H1 (cell line): ENCODE measurements around the gene FASLG. TPM values are rescaled to one million over a fixed set of nuclear protein-coding genes. Genes with fewer than 3 reads are reported as not detected.

ENCODE experiments used
- CTCF ChIA-PET: fragments of 300-600 bp; sonication (Branson Sonifier 250); formaldehyde crosslinking; loops from one replicate; lab custom pipeline; 2021; ENCODE audit not compliant: partially characterized antibody; lab: Charles Lee
- POLR2A ChIA-PET: fragments of 300-600 bp; sonication (Branson Sonifier 250); formaldehyde crosslinking; loops from one replicate; lab custom pipeline; 2021; ENCODE audit warnings: inconsistent platforms; ENCODE audit not compliant: partially characterized antibody; lab: Charles Lee
- DNase-seq, 2 experiments: peaks; one replicate each; pipeline versions ENCODE4 v3.0.0 to v3.0.0-alpha.2; 2010 to 2022; ENCODE audit warnings: low spot score in 2 of 2, low read depth in 1 of 2, mixed read lengths in 1 of 2
- FAIRE-seq: peaks from 2 replicates; lab custom pipeline; 2011; peaks lifted over from hg19 to GRCh38; lab: Jason Lieb, UNC
- H2AFZ ChIP-seq: 2 replicates; pipeline ENCODE4 v1.8.1; 2012; ENCODE audit warnings: low read length, inconsistent platforms
- H2AK5ac ChIP-seq: 2 replicates; pipeline ENCODE4 v1.6.1; 2013; ENCODE audit warnings: low read depth, low read length
- H2BK120ac ChIP-seq: replicated peaks from 2 replicates; pipeline ENCODE3; 2013; ENCODE audit warnings: low read depth, low read length, inconsistent platforms
- H2BK12ac ChIP-seq: 2 replicates; pipeline ENCODE4 v1.6.1; 2013; ENCODE audit warnings: low read depth, low read length
- H2BK15ac ChIP-seq: 2 replicates; pipeline ENCODE4 v1.6.1; 2013; ENCODE audit warnings: low read length
- H2BK20ac ChIP-seq: 2 replicates; pipeline ENCODE4 v1.6.1; 2013; ENCODE audit warnings: low read length
- H2BK5ac ChIP-seq: 2 replicates; pipeline ENCODE4 v1.6.1; 2013; ENCODE audit warnings: low read depth, low read length
- H3K14ac ChIP-seq: 2 replicates; pipeline ENCODE4 v1.6.1; 2013; ENCODE audit warnings: inconsistent platforms; ENCODE audit not compliant: insufficient read length
- H3K18ac ChIP-seq: 2 replicates; pipeline ENCODE4 v1.6.1; 2013; ENCODE audit warnings: low read length; ENCODE audit errors: extremely low read depth
- H3K23ac ChIP-seq: 2 replicates; pipeline ENCODE4 v1.6.1; 2013; ENCODE audit warnings: inconsistent platforms; ENCODE audit not compliant: insufficient read length
- H3K23me2 ChIP-seq: 2 replicates; pipeline ENCODE4 v1.6.1; 2013; ENCODE audit warnings: low read depth, low read length
- H3K27ac ChIP-seq: 2 replicates; pipeline ENCODE4 v1.6.1; 2011; ENCODE audit warnings: low read depth, low read length, inconsistent platforms
- H3K27me3 ChIP-seq, 4 experiments: replicated peaks in 1 of 4; 1 replicate in 1 of 4; 2 replicates in 3 of 4; pipeline versions ENCODE4 v1.6.1 to v1.8.1; 2011 to 2013; ENCODE audit warnings: low read length in 3 of 4, mild to moderate bottlenecking in 3 of 4, inconsistent platforms in 2 of 4, mixed read lengths in 2 of 4, moderate library complexity in 1 of 4; ENCODE audit not compliant: control insufficient read depth in 3 of 4, insufficient read depth in 3 of 4; ENCODE audit errors: extremely low read depth in 1 of 4
- H3K36me3 ChIP-seq, 4 experiments: 2 replicates each; pipeline versions ENCODE4 v1.6.1 to v1.8.1; 2011 to 2013; ENCODE audit warnings: mild to moderate bottlenecking in 4 of 4, low read length in 3 of 4, moderate library complexity in 2 of 4, control low read depth in 1 of 4, inconsistent platforms in 1 of 4; ENCODE audit not compliant: insufficient read depth in 4 of 4, control insufficient read depth in 2 of 4
- H3K4ac ChIP-seq: replicated peaks from 2 replicates; pipeline ENCODE3; 2013; ENCODE audit warnings: low read length, low read depth, mixed read lengths, inconsistent platforms; ENCODE audit not compliant: insufficient read length
- H3K4me1 ChIP-seq, 4 experiments: replicated peaks in 1 of 4; 1 replicate in 1 of 4; 2 replicates in 3 of 4; pipeline versions ENCODE4 v1.6.1 to v1.8.1; 2011 to 2013; ENCODE audit warnings: low read length in 3 of 4, inconsistent platforms in 2 of 4, mixed read lengths in 1 of 4; ENCODE audit not compliant: insufficient read depth in 4 of 4, control insufficient read depth in 3 of 4
- H3K4me2 ChIP-seq, 2 experiments: 2 replicates each; pipeline versions ENCODE4 v1.6.1 to v1.8.1; 2011 to 2013; ENCODE audit warnings: low read depth in 2 of 2, low read length in 2 of 2, control low read depth in 1 of 2, inconsistent platforms in 1 of 2, mild to moderate bottlenecking in 1 of 2; ENCODE audit not compliant: insufficient read depth in 1 of 2
- H3K4me3 ChIP-seq, 4 experiments: fragments of 200-600, 300-600 bp in 1 of 4; sonication (generic), shearing (Covaris generic), sonication (Bioruptor Twin) in 1 of 4; 2 replicates each; pipeline versions ENCODE4 v1.5.1 to v1.8.1; 2011 to 2016; ENCODE audit warnings: low read length in 4 of 4, low read depth in 3 of 4, control low read depth in 2 of 4, inconsistent platforms in 2 of 4, mild to moderate bottlenecking in 2 of 4, mixed read lengths in 1 of 4, moderate library complexity in 1 of 4; ENCODE audit not compliant: insufficient read depth in 2 of 4; ENCODE audit errors: extremely low read depth in 1 of 4
- H3K56ac ChIP-seq: replicated peaks from 2 replicates; pipeline ENCODE3; 2013; ENCODE audit warnings: low read depth, mild to moderate bottlenecking, mixed read lengths, low read length, inconsistent platforms; ENCODE audit not compliant: insufficient read length
- H3K79me1 ChIP-seq: 2 replicates; pipeline ENCODE4 v1.6.1; 2013; ENCODE audit warnings: low read depth, low read length, control low read depth
- H3K79me2 ChIP-seq, 2 experiments: 2 replicates each; pipeline versions ENCODE4 v1.6.1 to v1.8.1; 2012 to 2013; ENCODE audit warnings: low read length in 2 of 2, mild to moderate bottlenecking in 2 of 2, inconsistent platforms in 1 of 2; ENCODE audit not compliant: insufficient read depth in 2 of 2, control insufficient read depth in 1 of 2
- H3K9ac ChIP-seq, 4 experiments: replicated peaks in 1 of 4; 1 replicate in 1 of 4; 2 replicates in 3 of 4; pipeline versions ENCODE4 v1.6.1 to v1.8.1; 2011 to 2013; ENCODE audit warnings: low read depth in 3 of 4, low read length in 3 of 4, control low read depth in 2 of 4, mild to moderate bottlenecking in 2 of 4, moderate library complexity in 2 of 4, inconsistent platforms in 1 of 4; ENCODE audit errors: extremely low read depth in 1 of 4
- H3K9me3 ChIP-seq, 2 experiments: 2 replicates each; pipeline versions ENCODE4 v1.6.1 to v1.8.1; 2012 to 2013; ENCODE audit warnings: mild to moderate bottlenecking in 2 of 2, moderate library complexity in 2 of 2, control low read depth in 1 of 2, inconsistent platforms in 1 of 2, low read depth in 1 of 2, low read length in 1 of 2, mixed read lengths in 1 of 2; ENCODE audit not compliant: insufficient read depth in 2 of 2
- H4K20me1 ChIP-seq, 2 experiments: replicated peaks in 1 of 2; 2 replicates each; pipeline versions ENCODE3 to v1.8.1; 2011 to 2013; ENCODE audit warnings: inconsistent platforms in 2 of 2, low read length in 2 of 2, mild to moderate bottlenecking in 1 of 2; ENCODE audit not compliant: insufficient read depth in 2 of 2, control insufficient read depth in 1 of 2
- H4K5ac ChIP-seq: 2 replicates; pipeline ENCODE4 v1.6.1; 2013; ENCODE audit warnings: low read length, low read depth, mixed read lengths, inconsistent platforms; ENCODE audit not compliant: insufficient read length
- H4K8ac ChIP-seq: 2 replicates; pipeline ENCODE4 v1.8.0; 2013; ENCODE audit warnings: mild to moderate bottlenecking, moderate library complexity, low read length, inconsistent platforms; ENCODE audit not compliant: insufficient read depth; ENCODE audit errors: extremely low read depth
- H4K91ac ChIP-seq: replicated peaks from 2 replicates; pipeline ENCODE3; 2013; ENCODE audit warnings: low read length, mixed read lengths, inconsistent platforms; ENCODE audit not compliant: insufficient read length
- CBX8 ChIP-seq: fragments of 300-800, 300-1000 bp; sonication (generic); IDR thresholded peaks from 2 replicates; pipeline ENCODE4 v1.7.1; 2016; ENCODE audit warnings: low read depth, low read length, borderline replicate concordance
- CREB1 ChIP-seq: IDR thresholded peaks from 2 replicates; pipeline ENCODE4 v1.6.1; 2012; ENCODE audit warnings: inconsistent platforms
- EGR1 ChIP-seq: IDR thresholded peaks from 2 replicates; pipeline ENCODE4 v1.6.1; 2011; ENCODE audit warnings: low read depth, low read length, borderline replicate concordance
- HDAC2 ChIP-seq, 2 experiments: fragments of 300-600 bp in 1 of 2; sonication (generic) in 1 of 2; IDR thresholded peaks; 2 replicates each; pipeline ENCODE4 v1.6.1; 2011 to 2012; ENCODE audit warnings: low read depth in 2 of 2, low read length in 2 of 2, mild to moderate bottlenecking in 2 of 2, moderate library complexity in 2 of 2, borderline replicate concordance in 1 of 2, inconsistent platforms in 1 of 2
- SIX5 ChIP-seq: IDR thresholded peaks from 2 replicates; pipeline ENCODE4 v1.6.1; 2011; ENCODE audit warnings: mild to moderate bottlenecking, low read depth, low read length
- TBP ChIP-seq: IDR thresholded peaks from 2 replicates; pipeline ENCODE4 v1.6.1; 2011; ENCODE audit warnings: low read depth, low read length, improper control_type of control experiment
- TCF12 ChIP-seq: IDR thresholded peaks from 2 replicates; pipeline ENCODE4 v1.6.1; 2011; ENCODE audit warnings: low read depth, mild to moderate bottlenecking, low read length
- TEAD4 ChIP-seq: IDR thresholded peaks from 2 replicates; pipeline ENCODE4 v1.6.1; 2012; ENCODE audit warnings: low read depth, low read length, inconsistent platforms, mixed read lengths
- WGBS, 2 experiments: shearing (Covaris generic) in 1 of 2; methylation state at CpG; one replicate each; pipeline versions ENCODE4 v1.1.6 to v1.1.7; 2013 to 2015; ENCODE audit warnings: low lambda C conversion rate in 2 of 2, mixed read lengths in 2 of 2, inconsistent platforms in 1 of 2, low coverage in 1 of 2, missing lambda C conversion rate in 1 of 2; ENCODE audit not compliant: insufficient replicate concordance in 2 of 2, insufficient coverage in 1 of 2, insufficient read length in 1 of 2; ENCODE audit errors: extremely low coverage in 1 of 2, missing lambda C conversion rate in 1 of 2; 5-methylcytosine and 5-hydroxymethylcytosine counted together
- polyA plus RNA-seq, 7 experiments: library from polyadenylated mRNA; depleted of rRNA in 3 of 7; stranded (reverse) in 5 of 7; unstranded in 2 of 7; fragments of >200 nt in 5 of 7; fragments of 200-250 nt in 2 of 7; gene quantifications; 1 replicate in 5 of 7; 2 replicates in 1 of 7; 4 replicates in 1 of 7; pipeline versions ENCODE4 v1.2.1 to v1.2.3, GENCODE V29; 2011 to 2013; ENCODE audit warnings: missing spikeins in 2 of 7, mixed read lengths in 2 of 7
- total RNA-seq: library from RNA; stranded (reverse); fragmentation: NEBNext Ultra II Directional; extraction: Animal tissue kit (Norgen Biotek cat#: 25700); gene quantifications from 2 replicates; pipeline ENCODE4 v1.2.1, GENCODE V29; 2021
- TF ChIP-seq, protein P1 (sequence below), 3 experiments: IDR thresholded peaks; 1 replicate in 2 of 3; 2 replicates in 1 of 3; pipeline versions ENCODE4 v1.5.1 to v1.6.1; 2011; ENCODE audit warnings: low read length in 3 of 3, mild to moderate bottlenecking in 3 of 3, inconsistent platforms in 2 of 3, low read depth in 1 of 3, moderate library complexity in 1 of 3; ENCODE audit not compliant: insufficient read depth in 1 of 3; ENCODE audit errors: control extremely low read depth in 1 of 3

FASLG gene
- total and polyA plus RNA-seq, 2 of the 8 experiments (the other 6 are each of a cell fraction or from before 2014, with no cell fraction given): not detected

DNA sequence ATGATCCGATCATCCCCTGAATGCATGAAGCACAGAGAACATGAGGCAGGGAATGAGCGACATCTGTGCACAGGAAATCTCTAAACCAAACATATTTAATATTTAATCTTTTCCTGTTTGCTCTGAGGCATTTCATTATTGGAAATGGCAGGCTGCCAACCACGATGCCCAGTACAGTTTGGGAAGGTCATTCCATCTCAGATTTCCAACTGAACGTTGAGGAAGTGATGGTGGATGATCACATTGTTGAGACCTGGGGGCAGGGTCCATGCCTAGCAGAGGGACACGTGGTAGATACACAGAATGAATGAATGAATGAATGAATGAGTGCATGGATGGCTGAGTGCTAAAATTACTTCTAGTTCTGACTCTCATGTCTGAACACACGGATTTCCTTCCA lies 15.9 kb upstream of the FASLG start:
- DNase-seq (no peak), FAIRE-seq (no peak)
- ChIA-PET POLR2A (no interaction called here), CTCF (interaction anchor here (0.6 to 1.9 kb wide), 3 partner anchors 32 to 317 kb away, joined by 3 to 8 read pairs (median 4); no protein-coding TSS in a partner anchor)
- H3K36me3 ChIP-seq: no peaks in the 10 kb centered on the region
- H2BK5ac ChIP-seq: no peak overlapping the region
- no peak overlapping the region for H3K9ac ChIP-seq
- H2AK5ac ChIP-seq: no peak overlapping the region
- no peaks in the 10 kb centered on the region for H3K79me2 ChIP-seq
- H2AFZ ChIP-seq: no peak overlapping the region
- no peaks in the 10 kb centered on the region for H3K27me3 ChIP-seq
- H3K79me1 ChIP-seq: no peaks in the 10 kb centered on the region
- H4K91ac ChIP-seq: no peak overlapping the region
- no peak overlapping the region for H3K27ac ChIP-seq
- H4K5ac ChIP-seq: no peak overlapping the region
- no peak overlapping the region for H3K23ac ChIP-seq
- no peak overlapping the region for H2BK120ac ChIP-seq
- no peak overlapping the region for H3K56ac ChIP-seq
- H2BK20ac ChIP-seq: no peak overlapping the region
- H3K18ac ChIP-seq: no peak overlapping the region
- no peak for TF ChIP-seq CREB1
- no peak for TF ChIP-seq SIX5
- no peak for TF ChIP-seq HDAC2 (IDR thresholded peaks at IDR 0.05; ENCODE audit: borderline replicate concordance in 1 of 2, low read depth in 2 of 2, low read length in 2 of 2)
- no peak for TF ChIP-seq EGR1
- TF ChIP-seq TCF12: no peak
- no peak for TF ChIP-seq TBP
- no peak for TF ChIP-seq TEAD4
- no peak for TF ChIP-seq CBX8
- TF ChIP-seq, protein P1, sequence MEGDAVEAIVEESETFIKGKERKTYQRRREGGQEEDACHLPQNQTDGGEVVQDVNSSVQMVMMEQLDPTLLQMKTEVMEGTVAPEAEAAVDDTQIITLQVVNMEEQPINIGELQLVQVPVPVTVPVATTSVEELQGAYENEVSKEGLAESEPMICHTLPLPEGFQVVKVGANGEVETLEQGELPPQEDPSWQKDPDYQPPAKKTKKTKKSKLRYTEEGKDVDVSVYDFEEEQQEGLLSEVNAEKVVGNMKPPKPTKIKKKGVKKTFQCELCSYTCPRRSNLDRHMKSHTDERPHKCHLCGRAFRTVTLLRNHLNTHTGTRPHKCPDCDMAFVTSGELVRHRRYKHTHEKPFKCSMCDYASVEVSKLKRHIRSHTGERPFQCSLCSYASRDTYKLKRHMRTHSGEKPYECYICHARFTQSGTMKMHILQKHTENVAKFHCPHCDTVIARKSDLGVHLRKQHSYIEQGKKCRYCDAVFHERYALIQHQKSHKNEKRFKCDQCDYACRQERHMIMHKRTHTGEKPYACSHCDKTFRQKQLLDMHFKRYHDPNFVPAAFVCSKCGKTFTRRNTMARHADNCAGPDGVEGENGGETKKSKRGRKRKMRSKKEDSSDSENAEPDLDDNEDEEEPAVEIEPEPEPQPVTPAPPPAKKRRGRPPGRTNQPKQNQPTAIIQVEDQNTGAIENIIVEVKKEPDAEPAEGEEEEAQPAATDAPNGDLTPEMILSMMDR (IDR thresholded peaks at IDR 0.05; ENCODE audit: control extremely low read depth in 1 of 3, insufficient read depth in 1 of 3, low read depth in 1 of 3, low read length in 3 of 3): no peak
- no peak overlapping the region for H4K8ac ChIP-seq
- no peaks in the 10 kb centered on the region for H3K23me2 ChIP-seq
- no peak overlapping the region for H3K4me2 ChIP-seq
- no peak overlapping the region for H2BK15ac ChIP-seq
- WGBS, 2 experiments: 85% methylated on average over 6 of the region's 6 CpGs; no CpG with 5 or more reads in 1 of the 2 experiments
- no peak overlapping the region for H2BK12ac ChIP-seq
- no peaks in the 10 kb centered on the region for H4K20me1 ChIP-seq
- H3K14ac ChIP-seq: no peak overlapping the region
- H3K4ac ChIP-seq: no peak overlapping the region
- no peaks in the 10 kb centered on the region; a peak in 1 of 4 replicates for H3K9me3 ChIP-seq
- H3K4me1 ChIP-seq: no peaks in the 10 kb centered on the region
- no peak overlapping the region for H3K4me3 ChIP-seq
